HL-60/S4 treated with phorbol 12-myristate 13-acetate at 8.2 ng/mL for 4 days and 3 days (cell line): ENCODE results near the gene MTMR4.
"Not testable (repeated sequence)": the region's sequence is repeated elsewhere in the genome, so short reads cannot be mapped to it uniquely, and the experiment has no call there.

Experiments used
- in situ Hi-C: fragments of 300-500 bp; cut with MboI; formaldehyde crosslinking; loops from 2 replicates; pipeline ENCODE4 v1.15.0; 2022; ENCODE audit warnings: low sequenced_read_pairs

The MTMR4 gene

DNA sequence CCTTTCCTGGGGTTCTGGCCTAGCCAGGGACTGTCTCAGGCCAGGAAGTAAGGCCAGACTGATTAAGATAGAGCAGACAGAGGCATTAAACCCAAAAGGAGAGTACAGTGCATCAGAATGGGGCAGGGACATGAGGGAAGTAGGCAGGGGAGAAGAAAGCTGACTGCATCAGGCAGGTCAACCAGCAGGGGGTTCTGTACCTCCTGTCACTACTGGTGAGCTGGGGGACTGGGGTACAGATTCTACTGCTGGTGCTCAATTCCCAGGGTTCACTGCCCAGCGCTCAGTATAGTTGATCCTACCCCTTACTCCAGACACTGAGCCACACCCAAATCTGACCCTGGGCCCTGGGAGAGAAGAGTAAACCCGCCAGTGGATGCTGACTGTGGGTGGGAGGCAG is 12.9 kb upstream of the MTMR4 start:
- in situ Hi-C loops: loop anchor here (10.0 kb wide), 1 partner anchor 467 kb away; no protein-coding TSS in a partner anchor

DNA sequence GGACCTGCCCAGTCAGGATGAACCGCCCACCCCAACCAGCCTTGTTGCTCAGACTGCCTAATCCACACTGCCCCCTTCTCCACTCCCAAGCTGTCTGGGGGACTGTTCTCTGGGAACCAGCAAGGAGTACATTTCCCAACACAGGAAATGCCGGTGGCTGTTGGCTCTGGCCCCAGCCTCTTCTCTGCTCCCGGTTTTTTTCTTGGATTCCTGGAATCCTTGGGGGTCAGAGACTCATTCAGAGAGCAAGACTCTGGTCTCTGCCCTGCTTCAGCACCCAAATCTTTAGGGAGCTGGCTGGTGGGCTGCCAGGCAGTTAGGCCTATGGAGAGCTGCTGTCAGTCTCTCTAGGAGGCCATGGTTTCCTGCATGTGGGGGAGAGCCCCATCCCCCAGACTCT is 10.8 kb upstream of the MTMR4 start:
- in situ Hi-C loops: loop anchor here (10.0 kb wide), 1 partner anchor 470 kb away; no protein-coding TSS in a partner anchor

- in situ Hi-C loops: loop anchor here (10.0 kb wide), 1 partner anchor 473 kb away; no protein-coding TSS in a partner anchor
Measured at GRCh38 chr17:58521680-58522079, 7.2 kb upstream of the MTMR4 start.

DNA sequence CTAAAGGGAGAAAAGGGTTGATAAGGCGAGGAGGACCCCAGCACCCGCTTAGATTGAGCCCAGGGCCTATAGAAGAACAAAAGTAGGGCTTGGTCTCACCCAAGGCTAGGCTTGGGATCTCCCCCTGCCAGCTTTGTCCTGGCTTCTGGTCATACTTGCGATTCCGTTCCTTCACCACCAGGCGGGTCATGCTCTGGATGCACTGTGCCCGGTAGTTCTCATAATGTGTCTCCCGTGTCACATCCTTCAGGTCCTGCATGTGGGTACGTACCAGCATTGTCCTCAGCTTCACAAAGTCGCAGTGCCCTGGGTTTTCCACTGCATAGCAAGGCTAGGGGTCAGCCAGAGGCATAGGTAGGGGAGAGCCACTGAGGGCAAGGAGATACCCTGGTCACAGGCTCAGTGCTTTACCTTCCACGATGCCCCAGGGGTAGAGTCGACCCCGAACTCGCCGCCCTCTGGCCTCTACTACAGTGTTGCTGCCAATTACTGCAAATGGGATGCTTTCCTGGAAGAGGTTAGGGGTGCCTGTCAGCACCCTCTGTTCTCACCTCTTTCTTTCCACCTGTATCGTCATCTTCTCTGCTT is 6.5 kb upstream of the MTMR4 start:
- in situ Hi-C loops: loop anchor here (10.0 kb wide), 1 partner anchor 474 kb away; no protein-coding TSS in a partner anchor

- in situ Hi-C loops: no loop called here
Measured at GRCh38 chr17:58517928-58518609, 3.6 kb upstream of the MTMR4 start.

GRCh38 chr17:58517378-58517927 is 3.0 kb upstream of the MTMR4 start:
- in situ Hi-C loops: no loop called here

DNA sequence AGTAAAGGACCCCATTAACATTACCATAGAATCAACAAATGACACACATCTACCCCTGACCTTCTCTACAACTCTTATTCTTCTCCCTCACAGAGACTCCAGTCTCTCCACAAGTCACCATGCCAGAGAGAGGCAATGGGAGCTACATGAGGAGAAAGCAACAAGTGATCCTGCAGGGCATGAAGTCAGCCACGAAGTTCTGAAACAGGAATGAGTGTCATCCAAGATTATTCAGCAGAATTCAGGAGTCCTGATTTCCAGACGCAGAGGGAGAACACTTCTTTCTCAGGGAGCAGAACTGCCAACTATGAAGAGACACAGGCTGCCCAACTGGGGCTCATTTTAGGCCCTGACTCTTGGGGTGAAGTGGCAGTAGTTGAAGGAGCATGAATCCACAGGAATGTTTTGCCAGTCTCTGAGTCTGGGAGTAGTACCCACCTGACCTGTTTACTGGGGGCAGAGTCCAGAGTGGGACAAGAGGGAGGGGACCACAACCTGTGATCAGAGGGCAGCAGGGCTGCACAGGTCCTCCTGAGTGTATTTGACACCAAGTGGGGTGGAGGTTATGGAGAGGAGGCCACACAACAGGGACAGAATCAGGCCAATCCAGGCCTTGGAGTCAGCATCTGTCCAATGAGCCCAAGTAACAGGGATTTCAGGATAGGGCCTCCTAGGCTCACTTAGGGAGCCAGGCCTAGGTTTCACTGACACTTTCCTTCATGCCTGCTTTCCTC is 2.4 kb upstream of the MTMR4 start:
- in situ Hi-C loops: no loop called here

DNA sequence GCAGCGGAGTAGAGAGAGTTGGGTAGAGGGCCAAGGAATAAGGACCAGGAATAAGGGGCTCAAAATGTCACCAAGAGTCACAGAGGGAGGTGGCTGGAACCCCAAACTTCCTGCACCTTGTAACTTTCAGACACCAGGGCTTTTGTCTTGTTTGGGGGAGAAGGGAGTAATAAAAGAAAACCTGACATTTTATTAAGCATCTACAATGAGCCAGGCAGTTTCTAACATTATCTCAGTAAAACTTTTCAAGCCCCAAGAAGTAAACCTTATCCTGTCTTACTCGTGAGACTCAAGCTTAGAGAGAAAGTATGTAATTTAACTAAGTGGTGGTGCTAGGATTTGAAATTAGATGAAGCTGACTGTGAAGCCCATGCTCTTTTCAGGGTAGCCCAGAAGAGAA is 848 bp upstream of the MTMR4 start:
- in situ Hi-C loops: no loop called here

- in situ Hi-C loops: no loop called here
Measured at GRCh38 chr17:58514770-58515157, 326 bp upstream of the MTMR4 start.

GRCh38 chr17:58513267-58513964 is 1.0 kb downstream of the MTMR4 start:
- in situ Hi-C loops: no loop called here

GRCh38 chr17:58510075-58510474 is 4.4 kb downstream of the MTMR4 start:
- in situ Hi-C loops: no loop called here

DNA sequence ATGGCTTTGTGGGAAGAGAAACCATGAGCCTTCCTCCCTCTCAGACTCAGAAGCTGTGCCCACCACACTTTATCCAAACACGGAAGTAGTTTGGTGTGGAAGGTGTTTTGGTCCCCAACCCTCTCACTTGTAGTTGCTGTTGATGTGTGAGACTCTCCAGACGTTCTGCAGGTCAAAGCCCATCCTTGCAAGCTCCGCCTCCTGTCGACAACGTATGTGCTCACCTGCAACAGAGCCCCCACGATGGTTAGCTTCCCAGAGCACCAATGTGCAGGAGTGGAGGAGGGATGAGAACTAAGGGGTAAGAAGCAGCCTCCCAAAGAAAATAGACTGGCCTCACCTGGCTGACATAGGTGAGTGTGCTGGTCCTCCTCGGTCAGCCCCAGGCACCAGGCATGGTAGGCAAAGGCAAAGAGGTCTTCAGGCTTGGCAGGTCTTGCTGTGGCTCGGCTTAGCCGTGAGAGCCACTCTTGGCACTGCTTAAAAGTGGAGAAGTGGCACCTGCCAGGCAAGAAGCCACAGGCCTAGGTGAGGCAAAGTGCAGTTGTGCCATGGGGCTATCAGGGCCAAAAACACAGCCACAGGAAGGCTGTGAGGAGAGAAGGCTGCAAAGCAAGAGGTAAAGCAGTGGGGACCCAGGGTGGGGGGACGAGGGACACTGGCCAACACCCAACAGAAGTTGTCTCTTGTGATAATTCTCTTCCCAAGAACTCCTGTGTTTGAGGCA is 5.9 kb downstream of the MTMR4 start:
- in situ Hi-C loops: no loop called here

DNA sequence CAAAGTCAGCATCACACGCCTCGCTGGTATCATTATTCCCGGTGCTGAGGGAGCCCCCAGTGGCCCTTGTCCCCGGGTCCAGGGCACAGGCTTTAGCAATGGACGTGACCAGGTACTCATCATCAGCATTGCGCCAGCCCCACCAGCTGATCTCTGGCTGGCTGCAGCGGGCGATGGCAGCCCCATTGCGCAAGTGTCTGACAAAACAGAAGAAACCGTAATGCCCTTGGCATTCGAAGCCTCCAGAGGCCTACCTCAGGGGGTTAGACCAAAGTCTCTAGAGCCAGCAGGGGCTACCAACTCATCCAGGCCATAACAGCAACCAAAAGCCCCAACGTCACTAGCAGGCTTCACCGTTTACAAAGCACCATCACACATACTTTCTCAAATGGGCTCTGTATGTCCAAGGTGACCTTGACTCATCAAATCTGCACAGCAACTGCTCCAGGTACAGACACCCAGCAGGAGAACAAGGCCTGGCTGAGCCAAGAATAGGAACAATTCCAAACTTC is 7.3 kb downstream of the MTMR4 start:
- in situ Hi-C loops: no loop called here

- in situ Hi-C loops: no loop called here
Measured at GRCh38 chr17:58506354-58507080, 7.9 kb downstream of the MTMR4 start.

DNA sequence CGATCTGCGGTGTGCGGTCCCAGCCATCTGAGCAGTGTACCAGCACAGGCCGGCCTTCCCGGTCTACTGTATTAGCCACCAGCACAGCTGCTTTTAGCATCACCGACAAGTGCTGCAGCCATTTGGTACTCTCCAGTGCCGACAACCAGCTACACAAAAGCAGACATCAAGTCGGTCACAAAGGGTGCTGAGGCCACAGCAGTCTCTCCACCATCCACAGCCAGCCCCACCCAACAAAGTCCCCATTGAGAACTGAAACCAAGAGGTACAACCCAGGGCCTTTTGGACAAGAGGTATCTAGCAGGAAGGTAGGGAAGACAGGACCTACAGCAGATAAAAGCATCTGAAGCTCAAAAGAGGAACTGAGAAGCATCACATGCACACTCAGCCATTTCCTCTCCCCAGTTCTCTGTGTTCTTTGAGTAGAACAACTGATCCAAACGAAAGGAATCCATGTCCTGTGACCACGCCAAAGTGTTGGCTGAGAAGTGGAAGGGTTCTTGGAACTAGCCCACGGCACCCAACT is 9.5 kb downstream of the MTMR4 start:
- in situ Hi-C loops: no loop called here

DNA sequence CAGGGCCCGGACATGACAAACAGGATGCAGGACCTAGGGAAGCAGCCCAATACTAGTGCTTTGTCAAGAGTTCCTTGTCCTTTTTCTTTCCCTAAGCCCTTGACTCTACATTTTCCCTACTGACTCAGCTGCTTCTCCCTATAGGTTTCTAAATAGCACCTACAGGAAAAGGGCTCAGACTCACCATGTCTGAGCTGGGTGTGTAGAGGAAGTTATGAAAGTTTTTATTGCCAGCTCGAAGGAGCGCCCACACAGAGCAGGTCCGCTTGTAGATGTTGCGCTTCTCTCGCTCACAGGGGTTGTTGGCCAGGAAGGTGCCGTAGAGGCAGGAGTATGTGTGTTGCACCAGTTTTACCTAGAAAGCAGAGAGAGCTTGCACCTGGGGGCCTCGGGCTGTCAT is 10.6 kb downstream of the MTMR4 start:
- in situ Hi-C loops: no loop called here

DNA sequence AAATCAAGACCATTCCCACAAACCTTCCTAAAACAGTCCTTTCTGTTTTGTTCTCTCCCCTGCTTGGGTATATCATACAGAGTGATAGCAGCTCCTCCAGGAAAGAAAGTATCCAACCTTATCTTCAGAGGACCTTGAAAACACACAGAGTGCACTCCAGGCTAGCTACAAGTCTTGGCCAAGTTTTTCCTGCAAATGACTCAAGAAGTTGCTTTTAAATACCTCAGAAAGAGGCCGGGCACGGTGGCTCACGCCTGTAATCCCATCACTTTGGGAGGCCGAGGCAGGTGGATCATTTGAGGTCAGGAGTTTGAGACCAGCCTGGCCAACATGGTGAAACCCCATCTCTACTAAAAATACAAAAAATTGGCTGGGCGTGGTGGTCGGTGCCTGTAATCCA is 11.3 kb downstream of the MTMR4 start:
- in situ Hi-C loops: not testable (repeated sequence)

DNA sequence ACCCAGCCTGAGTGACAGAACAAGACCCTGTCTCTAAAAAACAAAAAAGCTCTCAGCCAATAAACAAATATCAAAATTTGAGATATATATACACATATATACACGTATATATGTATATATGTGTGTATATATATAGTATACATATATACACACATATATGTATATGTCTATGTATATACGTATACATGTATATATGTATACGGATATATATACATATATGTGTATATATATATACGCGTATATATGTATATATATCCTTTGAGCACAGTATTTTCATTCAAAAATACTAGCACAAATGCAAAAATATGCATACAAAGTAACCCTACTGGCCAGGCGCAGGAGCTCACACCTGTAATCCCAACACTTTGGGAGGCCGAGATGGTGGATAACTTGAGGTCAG is 13.0 kb downstream of the MTMR4 start:
- in situ Hi-C loops: no loop called here

DNA sequence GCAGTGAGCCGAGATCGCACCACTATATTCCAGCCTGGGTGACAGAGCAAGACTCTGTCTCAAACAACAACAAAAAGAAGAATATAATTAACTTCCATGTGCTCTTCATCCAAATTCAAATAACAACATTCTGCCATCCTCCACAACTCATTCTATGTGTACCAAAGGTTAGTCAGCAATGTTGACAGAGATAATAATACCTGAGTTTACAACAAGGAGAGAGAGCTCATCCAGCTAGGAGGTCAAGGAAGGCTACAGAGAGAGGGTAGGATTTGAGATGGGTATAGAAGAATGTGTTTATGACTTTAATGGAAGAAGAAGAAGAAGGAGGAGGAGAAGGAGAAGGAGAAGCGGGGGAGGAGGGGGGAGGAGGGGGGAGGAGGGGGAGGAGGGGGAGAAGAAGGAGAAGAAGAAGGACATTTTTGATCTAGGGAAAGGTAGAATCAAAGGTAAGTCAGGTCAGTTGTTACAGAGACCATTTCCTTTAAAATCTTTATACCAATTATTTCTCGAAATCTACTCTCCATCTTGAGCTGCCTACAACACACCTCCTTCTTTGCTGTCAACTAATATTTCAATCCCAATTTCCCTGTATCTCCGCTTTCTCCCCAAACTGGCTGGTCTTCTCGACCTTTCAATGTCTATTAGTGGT is 16.1 kb downstream of the MTMR4 start:
- in situ Hi-C loops: no loop called here
